Neural cell (in vitro differentiated cells): Measurements from ENCODE around the gene ZDHHC21. TPM values are rescaled to one million over a fixed set of nuclear protein-coding genes. Genes with fewer than 3 reads are reported as not detected.

Experiments used
- H2AFZ ChIP-seq: fragments of 200-600, 300-800 bp; sonication (generic), shearing (Covaris generic); 2 replicates; pipeline ENCODE4 v1.6.0; 2014; ENCODE audit warnings: low read depth, mild to moderate bottlenecking, antibody characterized with exemption, low read length, moderate library complexity
- H3F3A ChIP-seq: fragments of 200-600 bp; shearing (Covaris generic); 2 replicates; pipeline ENCODE4 v1.6.1; 2016; ENCODE audit warnings: mild to moderate bottlenecking, moderate library complexity, mixed read lengths, antibody characterized with exemption, low read length; ENCODE audit not compliant: insufficient read depth, poor library complexity, severe bottlenecking
- H3K27ac ChIP-seq: fragments of 200-600, 300-800 bp; sonication (generic), shearing (Covaris generic); 2 replicates; pipeline ENCODE4 v1.5.1; 2014; ENCODE audit warnings: mild to moderate bottlenecking, low read length, moderate library complexity
- H3K27me3 ChIP-seq: fragments of 300-800, 200-600 bp; sonication (generic), shearing (Covaris generic); 2 replicates; pipeline ENCODE4 v1.6.0; 2014; ENCODE audit warnings: mild to moderate bottlenecking, low read depth, low read length, moderate library complexity; ENCODE audit not compliant: insufficient read depth
- H3K36me3 ChIP-seq: fragments of 300-800, 200-600 bp; sonication (generic), shearing (Covaris generic); 2 replicates; pipeline ENCODE4 v1.5.1; 2014; ENCODE audit warnings: mild to moderate bottlenecking, antibody characterized with exemption, low read length, moderate library complexity; ENCODE audit not compliant: insufficient read depth
- H3K4me2 ChIP-seq: fragments of 300-800, 200-600 bp; sonication (generic), shearing (Covaris generic); 2 replicates; pipeline ENCODE4 v1.6.0; 2014; ENCODE audit warnings: mild to moderate bottlenecking, low read length
- H3K4me3 ChIP-seq: fragments of 300-800, 200-600 bp; sonication (generic), shearing (Covaris generic); 2 replicates; pipeline ENCODE4 v1.5.1; 2014; ENCODE audit warnings: mild to moderate bottlenecking, low read length, moderate library complexity
- H3K79me2 ChIP-seq: fragments of 200-600 bp; shearing (Covaris generic); replicated peaks from 2 replicates; pipeline ENCODE4 v1.6.0; 2014; ENCODE audit warnings: mild to moderate bottlenecking, low read length, moderate library complexity; ENCODE audit not compliant: insufficient read depth
- H3K9ac ChIP-seq: fragments of 300-800, 200-600 bp; sonication (generic), shearing (Covaris generic); 2 replicates; pipeline ENCODE4 v1.6.1; 2016; ENCODE audit warnings: mild to moderate bottlenecking, low read length, mixed read lengths
- H3K9me2 ChIP-seq: fragments of 200-600 bp; shearing (Covaris generic); 2 replicates; pipeline ENCODE4 v1.6.1; 2016; ENCODE audit warnings: mild to moderate bottlenecking, low read length, mixed read lengths; ENCODE audit not compliant: insufficient read depth
- H3K9me3 ChIP-seq: fragments of 200-600, 300-800 bp; sonication (generic), shearing (Covaris generic); 2 replicates; pipeline ENCODE4 v1.6.1; 2016; ENCODE audit warnings: mild to moderate bottlenecking, mixed run types, low read length, moderate library complexity, mixed read lengths
- H4K20me1 ChIP-seq: fragments of 200-600 bp; shearing (Covaris generic); 2 replicates; pipeline ENCODE4 v1.6.1; 2016; ENCODE audit warnings: mild to moderate bottlenecking, mixed run types; ENCODE audit not compliant: insufficient read depth
- CTCF ChIP-seq: fragments of 450-650 bp; IDR thresholded peaks from 2 replicates; pipeline ENCODE4 v1.5.1; 2014; ENCODE audit warnings: antibody characterized with exemption, mild to moderate bottlenecking, moderate library complexity; ENCODE audit not compliant: poor library complexity, severe bottlenecking
- EP300 ChIP-seq: fragments of 450-650 bp; conservative IDR thresholded peaks from 2 replicates; pipeline ENCODE4 v1.6.1; 2014; ENCODE audit warnings: antibody characterized with exemption, mild to moderate bottlenecking, moderate library complexity; ENCODE audit not compliant: poor library complexity, severe bottlenecking
- EZH2 ChIP-seq: fragments of 200-600, 300-800 bp; shearing (Covaris generic), sonication (generic); IDR thresholded peaks from 2 replicates; pipeline ENCODE4 v1.6.1; 2014; ENCODE audit warnings: antibody characterized with exemption, low read length, borderline replicate concordance, mild to moderate bottlenecking; ENCODE audit not compliant: insufficient read depth, poor library complexity, severe bottlenecking
- MXI1 ChIP-seq: fragments of 450-650 bp; conservative IDR thresholded peaks from 2 replicates; pipeline ENCODE4 v1.6.1; 2014; ENCODE audit warnings: antibody characterized with exemption, mild to moderate bottlenecking; ENCODE audit not compliant: poor library complexity, severe bottlenecking
- POLR2AphosphoS5 ChIP-seq: IDR thresholded peaks from 2 replicates; pipeline ENCODE4 v1.6.1; 2012
- RAD21 ChIP-seq: fragments of 450-650 bp; conservative IDR thresholded peaks from 2 replicates; pipeline ENCODE4 v1.6.1; 2014; ENCODE audit warnings: antibody characterized with exemption, mild to moderate bottlenecking, moderate library complexity
- SMC3 ChIP-seq: fragments of 450-650 bp; conservative IDR thresholded peaks from 2 replicates; pipeline ENCODE4 v1.6.1; 2014; ENCODE audit warnings: antibody characterized with exemption, mild to moderate bottlenecking, moderate library complexity; ENCODE audit not compliant: poor library complexity
- TAF1 ChIP-seq: IDR thresholded peaks from 2 replicates; pipeline ENCODE4 v1.6.1; 2012; ENCODE audit warnings: low read depth
- polyA plus RNA-seq: library from polyadenylated mRNA; depleted of rRNA; stranded (reverse); fragments of >200 nt; gene quantifications from 2 replicates; pipeline ENCODE4 v1.2.3, GENCODE V29; 2014
- TF ChIP-seq, protein P1 (sequence below): IDR thresholded peaks from 2 replicates; pipeline ENCODE4 v1.6.1; 2012; ENCODE audit warnings: borderline replicate concordance

ZDHHC21 gene
- polyA plus RNA-seq, 1 donor from 2014 or later: 19.8 TPM

DNA sequence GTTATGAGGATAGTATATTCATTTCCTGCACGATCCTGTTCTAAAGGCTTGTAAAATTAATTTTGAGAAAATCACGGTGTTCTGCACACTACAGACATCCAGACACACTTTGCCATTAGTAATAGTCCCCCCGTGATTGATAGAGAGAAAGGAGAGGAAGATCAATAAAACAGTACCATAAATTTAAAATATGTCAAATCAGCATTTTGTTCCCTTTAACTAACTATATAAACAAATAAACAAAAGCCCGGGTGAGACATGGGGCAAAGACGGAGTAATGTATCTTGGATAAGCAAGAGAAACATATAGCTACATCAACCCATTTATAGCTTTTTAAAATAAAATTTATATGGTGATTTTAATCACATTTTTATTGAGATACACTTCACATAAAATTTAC lies 39.9 kb upstream of the ZDHHC21 start:
- Histone ChIP-seq H3K27ac (no peak overlapping the region), H3K36me3 (no peaks in the 10 kb centered on the region), H2AFZ (no peak overlapping the region), H3K4me3 (no peak overlapping the region), H3K27me3 (no peaks in the 10 kb centered on the region), H3K9ac (no peak overlapping the region), H3K79me2 (no peaks in the 10 kb centered on the region), H3K9me2 (no peaks in the 10 kb centered on the region), H3K9me3 (no peaks in the 10 kb centered on the region), H4K20me1 (no peaks in the 10 kb centered on the region), H3F3A (no peaks in the 10 kb centered on the region), H3K4me2 (no peak overlapping the region)
- TF ChIP-seq TAF1 (no peak), EP300 (no peak), CTCF (no peak), MXI1 (no peak), POLR2AphosphoS5 (no peak), RAD21 (no peak), EZH2 (no peak), SMC3 (no peak)
- TF ChIP-seq, protein P1, sequence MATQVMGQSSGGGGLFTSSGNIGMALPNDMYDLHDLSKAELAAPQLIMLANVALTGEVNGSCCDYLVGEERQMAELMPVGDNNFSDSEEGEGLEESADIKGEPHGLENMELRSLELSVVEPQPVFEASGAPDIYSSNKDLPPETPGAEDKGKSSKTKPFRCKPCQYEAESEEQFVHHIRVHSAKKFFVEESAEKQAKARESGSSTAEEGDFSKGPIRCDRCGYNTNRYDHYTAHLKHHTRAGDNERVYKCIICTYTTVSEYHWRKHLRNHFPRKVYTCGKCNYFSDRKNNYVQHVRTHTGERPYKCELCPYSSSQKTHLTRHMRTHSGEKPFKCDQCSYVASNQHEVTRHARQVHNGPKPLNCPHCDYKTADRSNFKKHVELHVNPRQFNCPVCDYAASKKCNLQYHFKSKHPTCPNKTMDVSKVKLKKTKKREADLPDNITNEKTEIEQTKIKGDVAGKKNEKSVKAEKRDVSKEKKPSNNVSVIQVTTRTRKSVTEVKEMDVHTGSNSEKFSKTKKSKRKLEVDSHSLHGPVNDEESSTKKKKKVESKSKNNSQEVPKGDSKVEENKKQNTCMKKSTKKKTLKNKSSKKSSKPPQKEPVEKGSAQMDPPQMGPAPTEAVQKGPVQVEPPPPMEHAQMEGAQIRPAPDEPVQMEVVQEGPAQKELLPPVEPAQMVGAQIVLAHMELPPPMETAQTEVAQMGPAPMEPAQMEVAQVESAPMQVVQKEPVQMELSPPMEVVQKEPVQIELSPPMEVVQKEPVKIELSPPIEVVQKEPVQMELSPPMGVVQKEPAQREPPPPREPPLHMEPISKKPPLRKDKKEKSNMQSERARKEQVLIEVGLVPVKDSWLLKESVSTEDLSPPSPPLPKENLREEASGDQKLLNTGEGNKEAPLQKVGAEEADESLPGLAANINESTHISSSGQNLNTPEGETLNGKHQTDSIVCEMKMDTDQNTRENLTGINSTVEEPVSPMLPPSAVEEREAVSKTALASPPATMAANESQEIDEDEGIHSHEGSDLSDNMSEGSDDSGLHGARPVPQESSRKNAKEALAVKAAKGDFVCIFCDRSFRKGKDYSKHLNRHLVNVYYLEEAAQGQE: no peak

- Histone ChIP-seq H3K9me2 (no peaks in the 10 kb centered on the region), H3K9ac (no peak overlapping the region), H3K4me2 (no peak overlapping the region), H3K9me3 (no peaks in the 10 kb centered on the region), H3F3A (no peaks in the 10 kb centered on the region), H3K4me3 (no peak overlapping the region), H4K20me1 (no peaks in the 10 kb centered on the region), H2AFZ (no peak overlapping the region), H3K36me3 (no peaks in the 10 kb centered on the region), H3K27me3 (no peaks in the 10 kb centered on the region), H3K27ac (no peak overlapping the region), H3K79me2 (no peaks in the 10 kb centered on the region)
- TF ChIP-seq CTCF: no peak
- TF ChIP-seq POLR2AphosphoS5: no peak
- no peak for TF ChIP-seq TAF1
- TF ChIP-seq EP300: no peak
- no peak for TF ChIP-seq MXI1
- no peak for TF ChIP-seq EZH2
- no peak for TF ChIP-seq SMC3
- TF ChIP-seq RAD21: no peak
- TF ChIP-seq, protein P1: no peak
Measured at GRCh38 chr9:14731294-14731981, 38.2 kb upstream of the ZDHHC21 start.
